ENCODE data around the gene TMC2. TPM values are rescaled to one million over a fixed set of nuclear protein-coding genes. Genes with fewer than 3 reads are reported as not detected.
"Not testable (repeated sequence)": the region's sequence is repeated elsewhere in the genome, so short reads cannot be mapped to it uniquely, and the experiment has no call there.

TMC2 gene
- total RNA-seq, 1 donor from 2014 or later: not detected

DNA sequence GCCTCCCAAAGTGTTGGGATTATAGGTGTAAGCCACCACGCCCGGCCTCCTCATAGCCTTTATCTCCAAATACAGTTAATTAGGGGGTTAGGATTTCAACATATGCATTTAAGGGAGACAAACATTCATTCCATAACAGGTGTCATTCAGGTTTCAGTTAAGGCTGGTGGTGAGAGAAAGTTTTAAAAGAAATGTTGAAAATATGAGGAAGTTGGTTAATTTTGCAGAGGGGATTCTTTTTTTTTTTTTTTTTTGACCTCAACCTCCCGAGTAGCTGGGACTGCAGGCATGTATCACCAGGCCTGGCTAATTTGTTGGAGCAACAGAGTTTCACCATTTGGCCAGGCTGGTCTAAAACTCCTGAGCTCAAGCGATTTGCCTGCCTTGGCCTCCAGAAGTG lies 143.7 kb downstream of the TMC2 start:
- H3K36me3 Mint-ChIP-seq (ENCODE audit: unreplicated experiment): no peaks in the 10 kb centered on the region
- H3K9me3 Mint-ChIP-seq (ENCODE audit: unreplicated experiment): peaks cover 1% of the 10 kb centered on the region
- DNase-seq: no peak
- no peak overlapping the region for H3K27ac Mint-ChIP-seq (ENCODE audit: unreplicated experiment)
- TF ChIP-seq, protein P1, sequence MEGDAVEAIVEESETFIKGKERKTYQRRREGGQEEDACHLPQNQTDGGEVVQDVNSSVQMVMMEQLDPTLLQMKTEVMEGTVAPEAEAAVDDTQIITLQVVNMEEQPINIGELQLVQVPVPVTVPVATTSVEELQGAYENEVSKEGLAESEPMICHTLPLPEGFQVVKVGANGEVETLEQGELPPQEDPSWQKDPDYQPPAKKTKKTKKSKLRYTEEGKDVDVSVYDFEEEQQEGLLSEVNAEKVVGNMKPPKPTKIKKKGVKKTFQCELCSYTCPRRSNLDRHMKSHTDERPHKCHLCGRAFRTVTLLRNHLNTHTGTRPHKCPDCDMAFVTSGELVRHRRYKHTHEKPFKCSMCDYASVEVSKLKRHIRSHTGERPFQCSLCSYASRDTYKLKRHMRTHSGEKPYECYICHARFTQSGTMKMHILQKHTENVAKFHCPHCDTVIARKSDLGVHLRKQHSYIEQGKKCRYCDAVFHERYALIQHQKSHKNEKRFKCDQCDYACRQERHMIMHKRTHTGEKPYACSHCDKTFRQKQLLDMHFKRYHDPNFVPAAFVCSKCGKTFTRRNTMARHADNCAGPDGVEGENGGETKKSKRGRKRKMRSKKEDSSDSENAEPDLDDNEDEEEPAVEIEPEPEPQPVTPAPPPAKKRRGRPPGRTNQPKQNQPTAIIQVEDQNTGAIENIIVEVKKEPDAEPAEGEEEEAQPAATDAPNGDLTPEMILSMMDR (IDR thresholded peaks at IDR 0.05; ENCODE audit: partially characterized antibody, unreplicated experiment): no peak
- peaks cover 2% of the 10 kb centered on the region for H3K27me3 Mint-ChIP-seq (ENCODE audit: unreplicated experiment)
- no peak overlapping the region for H3K4me3 Mint-ChIP-seq (ENCODE audit: unreplicated experiment)
- H3K4me1 Mint-ChIP-seq (ENCODE audit: low read depth, unreplicated experiment): peaks cover 4% of the 10 kb centered on the region

DNA sequence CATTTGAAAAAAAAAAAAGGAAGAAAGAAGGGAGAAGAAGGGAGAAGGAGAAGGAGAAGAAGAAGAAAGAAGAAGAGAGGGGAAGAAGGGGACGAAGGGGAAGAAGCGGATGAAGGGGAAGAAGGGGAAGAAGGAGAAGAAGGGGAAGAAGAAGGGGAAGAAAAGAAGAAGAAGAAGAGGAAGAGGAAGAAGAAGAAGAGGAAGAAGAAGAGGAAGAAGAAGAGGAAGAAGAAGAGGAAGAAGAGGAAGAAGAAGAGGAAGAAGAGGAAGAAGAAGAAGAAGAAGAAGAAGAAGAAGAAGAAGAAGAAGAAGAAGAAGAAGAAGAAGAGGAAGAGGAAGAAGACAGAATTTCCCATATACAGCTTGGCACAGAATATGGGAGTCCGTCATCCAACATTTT lies 145.7 kb downstream of the TMC2 start:
- not testable (repeated sequence) for DNase-seq; H3K27ac Mint-ChIP-seq (ENCODE audit: unreplicated experiment); H3K27me3 Mint-ChIP-seq (ENCODE audit: unreplicated experiment)

DNA sequence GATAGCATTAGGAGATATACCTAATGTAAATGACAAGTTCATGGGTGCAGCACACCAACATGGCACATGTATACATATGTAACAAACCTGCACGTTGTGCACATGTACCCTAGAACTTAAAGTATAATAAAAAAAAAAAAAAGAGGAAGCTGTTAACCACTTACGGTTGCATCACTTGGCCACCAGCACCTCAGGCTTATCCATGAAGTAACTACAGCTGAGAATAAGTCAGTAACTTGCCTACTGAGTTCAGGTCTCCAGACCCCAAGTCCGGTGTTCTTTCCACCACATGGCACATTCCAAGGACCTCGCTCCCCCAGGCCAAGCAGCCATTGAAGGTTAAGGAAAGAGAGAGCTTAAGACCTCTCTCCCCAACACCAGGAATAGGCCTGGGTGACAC lies 148.4 kb downstream of the TMC2 start:
- not testable (repeated sequence) for H3K27ac Mint-ChIP-seq (ENCODE audit: unreplicated experiment); H3K4me3 Mint-ChIP-seq (ENCODE audit: unreplicated experiment); H3K36me3 Mint-ChIP-seq (ENCODE audit: unreplicated experiment); H3K4me1 Mint-ChIP-seq (ENCODE audit: low read depth, unreplicated experiment); H3K9me3 Mint-ChIP-seq (ENCODE audit: unreplicated experiment); DNase-seq
- peaks cover 16% of the 10 kb centered on the region for H3K27me3 Mint-ChIP-seq (ENCODE audit: unreplicated experiment)

More for the DNA sequence above, 145.7 kb downstream of the TMC2 start:
- not testable (repeated sequence) for H3K4me3 Mint-ChIP-seq (ENCODE audit: unreplicated experiment); H3K9me3 Mint-ChIP-seq (ENCODE audit: unreplicated experiment); H3K4me1 Mint-ChIP-seq (ENCODE audit: low read depth, unreplicated experiment); H3K36me3 Mint-ChIP-seq (ENCODE audit: unreplicated experiment)

- peaks cover 34% of the 10 kb centered on the region for H3K27me3 Mint-ChIP-seq (ENCODE audit: unreplicated experiment)
- peaks cover 3% of the 10 kb centered on the region for H3K4me1 Mint-ChIP-seq (ENCODE audit: low read depth, unreplicated experiment)
- no peak overlapping the region for H3K4me3 Mint-ChIP-seq (ENCODE audit: unreplicated experiment)
- no peak overlapping the region for H3K27ac Mint-ChIP-seq (ENCODE audit: unreplicated experiment)
- peaks cover 11% of the 10 kb centered on the region for H3K9me3 Mint-ChIP-seq (ENCODE audit: unreplicated experiment)
- TF ChIP-seq, protein P1 (IDR thresholded peaks at IDR 0.05; ENCODE audit: partially characterized antibody, unreplicated experiment): no peak
- DNase-seq: no peak
- peaks cover 8% of the 10 kb centered on the region for H3K36me3 Mint-ChIP-seq (ENCODE audit: unreplicated experiment)
Measured at GRCh38 chr20:2687514-2687913, 151.1 kb downstream of the TMC2 start.

DNA sequence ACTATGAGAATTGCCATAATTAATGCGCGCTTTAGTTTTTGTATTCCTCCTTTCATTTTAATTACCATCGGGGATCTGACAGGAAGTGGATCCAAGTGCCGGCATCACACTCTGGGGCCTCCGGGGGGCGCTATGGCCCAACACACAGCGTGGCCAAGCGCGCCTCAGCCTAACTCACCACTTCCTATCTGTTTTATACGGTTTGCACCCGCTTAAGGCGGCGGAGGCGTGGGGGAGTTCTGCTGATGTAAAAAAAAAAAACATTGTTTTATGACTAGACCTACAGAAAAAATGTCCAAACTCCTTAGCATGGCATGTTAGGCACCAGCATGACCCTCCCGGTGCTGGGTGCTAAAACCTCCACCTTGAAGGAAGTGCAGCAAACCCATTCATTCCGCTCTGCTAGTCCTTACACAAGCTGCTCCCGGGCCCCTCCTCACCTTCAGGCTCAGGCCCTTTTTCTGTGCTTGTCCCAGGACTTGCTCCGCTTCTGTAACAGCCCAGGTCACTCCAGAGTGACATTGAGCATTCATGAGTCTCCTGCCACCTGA lies 151.7 kb downstream of the TMC2 start:
- peaks cover 3% of the 10 kb centered on the region for H3K4me1 Mint-ChIP-seq (ENCODE audit: low read depth, unreplicated experiment)
- peaks cover 11% of the 10 kb centered on the region for H3K9me3 Mint-ChIP-seq (ENCODE audit: unreplicated experiment)
- H3K36me3 Mint-ChIP-seq (ENCODE audit: unreplicated experiment): peaks cover 8% of the 10 kb centered on the region
- peaks cover 33% of the 10 kb centered on the region for H3K27me3 Mint-ChIP-seq (ENCODE audit: unreplicated experiment)
- no peak overlapping the region for H3K27ac Mint-ChIP-seq (ENCODE audit: unreplicated experiment)
- peak; percentile 79 for DNase-seq
- TF ChIP-seq, protein P1 (IDR thresholded peaks at IDR 0.05; ENCODE audit: partially characterized antibody, unreplicated experiment): peak; percentile 79
- no peak overlapping the region for H3K4me3 Mint-ChIP-seq (ENCODE audit: unreplicated experiment)

- peaks cover 5% of the 10 kb centered on the region for H3K4me1 Mint-ChIP-seq (ENCODE audit: low read depth, unreplicated experiment)
- no peak overlapping the region for H3K4me3 Mint-ChIP-seq (ENCODE audit: unreplicated experiment)
- peaks cover 8% of the 10 kb centered on the region for H3K36me3 Mint-ChIP-seq (ENCODE audit: unreplicated experiment)
- peaks cover 43% of the 10 kb centered on the region for H3K27me3 Mint-ChIP-seq (ENCODE audit: unreplicated experiment)
- DNase-seq: no peak
- TF ChIP-seq, protein P1 (IDR thresholded peaks at IDR 0.05; ENCODE audit: partially characterized antibody, unreplicated experiment): no peak
- H3K27ac Mint-ChIP-seq (ENCODE audit: unreplicated experiment): no peak overlapping the region
- peaks cover 11% of the 10 kb centered on the region for H3K9me3 Mint-ChIP-seq (ENCODE audit: unreplicated experiment)
Measured at GRCh38 chr20:2690213-2690612, 153.8 kb downstream of the TMC2 start.
